Measurements from ENCODE around the gene MRAS.

MRAS gene

GRCh38 chr3:138344754-138345153 lies 3.6 kb upstream of the MRAS start:
- DNase-seq, result no peak

GRCh38 chr3:138348754-138349739 lies 668 bp downstream of the MRAS start:
- no peak for DNase-seq

GRCh38 chr3:138349926-138350665 lies 1.7 kb downstream of the MRAS start:
- DNase-seq, result no peak

GRCh38 chr3:138351151-138351550 lies 2.8 kb downstream of the MRAS start:
- no peak for DNase-seq

GRCh38 chr3:138351916-138352550 lies 3.7 kb downstream of the MRAS start:
- DNase-seq, result no peak

- no peak for DNase-seq
Observed at GRCh38 chr3:138354376-138354775, 6.0 kb downstream of the MRAS start.

GRCh38 chr3:138355071-138355470 lies 6.7 kb downstream of the MRAS start:
- DNase-seq, result no peak

- no peak for DNase-seq
Observed at GRCh38 chr3:138356730-138357405, 8.5 kb downstream of the MRAS start.

GRCh38 chr3:138359148-138359918 lies 11.0 kb downstream of the MRAS start:
- DNase-seq, result no peak

- no peak for DNase-seq
Observed at GRCh38 chr3:138359919-138360868, 11.8 kb downstream of the MRAS start.

GRCh38 chr3:138360869-138361525 lies 12.6 kb downstream of the MRAS start:
- DNase-seq, result no peak

- DNase-seq, result no peak
Observed at GRCh38 chr3:138361561-138361971, 13.2 kb downstream of the MRAS start.

GRCh38 chr3:138362538-138362937 lies 14.2 kb downstream of the MRAS start:
- no peak for DNase-seq

GRCh38 chr3:138363322-138363721 lies 14.9 kb downstream of the MRAS start:
- no peak for DNase-seq

GRCh38 chr3:138364356-138365252 lies 16.2 kb downstream of the MRAS start:
- DNase-seq, result no peak

GRCh38 chr3:138365253-138365555 lies 16.8 kb downstream of the MRAS start:
- DNase-seq, result no peak

- DNase-seq, result no peak
Observed at GRCh38 chr3:138366006-138366759, 17.8 kb downstream of the MRAS start.

- DNase-seq, result no peak
Observed at GRCh38 chr3:138367326-138367850, 19.0 kb downstream of the MRAS start.

All from activated CD4-positive, CD25-positive, alpha-beta regulatory T cell treated with anti-CD3 and anti-CD28 coated beads, Interleukin-2, amount 50 U/mL, for 72 hours (primary cell).